GM12878 (cell line): ENCODE data around the gene AP5B1. TPM values are rescaled to one million over a fixed set of nuclear protein-coding genes. Genes with fewer than 3 reads are reported as not detected.
A peak's percentile ranks its signal among the peaks of the same experiment; 100 is the strongest.

Experiments
- ATAC-seq: fragments of 200-7000 bp; cut with Tn5 transposase; 3 replicates; pipeline ENCODE4 v1.9.1; 2020; ENCODE audit warnings: mild to moderate bottlenecking, moderate library complexity
- BruUV-seq: library from RNA; stranded (reverse); fragments of 400-500 nt; replicated peaks from 2 replicates; lab custom pipeline; 2021; lab: Mats Ljungman, UMichigan
- CTCF ChIA-PET: fragments of 300-600 bp; sonication (Branson Sonifier 250); formaldehyde crosslinking; extraction: SDS; loops from one replicate; lab custom pipeline; 2021; ENCODE audit warnings: inconsistent platforms; lab: Yijun Ruan, JAX
- POLR2A ChIA-PET: fragments of 350-600 bp; formaldehyde crosslinking; extraction: SDS; loops from one replicate; lab custom pipeline; 2021; ENCODE audit warnings: inconsistent platforms; lab: Charles Lee
- RAD21 ChIA-PET: fragments of 300-600 bp; sonication (Branson Sonifier 250); formaldehyde crosslinking; loops from one replicate; lab custom pipeline; 2023; ENCODE audit warnings: antibody characterized with exemption; ENCODE audit not compliant: unreplicated experiment; lab: Charles Lee
- SMC1A ChIA-PET: fragments of 300-600 bp; sonication (Branson Sonifier 250); formaldehyde crosslinking; loops from one replicate; lab custom pipeline; 2023; ENCODE audit not compliant: unreplicated experiment, uncharacterized antibody; lab: Charles Lee
- DNase-seq: peaks from one replicate; pipeline ENCODE4 v3.0.0-alpha.2; 2011; ENCODE audit warnings: low read depth, low spot score
- FAIRE-seq: peaks from 3 replicates; lab custom pipeline; 2011; peaks lifted over from hg19 to GRCh38; lab: Jason Lieb, UNC
- H2AFZ ChIP-seq: 2 replicates; pipeline ENCODE4 v1.6.0; 2011; ENCODE audit warnings: low read depth, low read length, control low read depth; ENCODE audit not compliant: control insufficient read depth
- H3K27ac ChIP-seq: 2 replicates; pipeline ENCODE4 v1.5.1; 2011; ENCODE audit warnings: control low read depth; ENCODE audit not compliant: control insufficient read depth, insufficient read depth
- H3K27me3 ChIP-seq, 2 experiments: replicated peaks in 1 of 2; 2 replicates each; pipeline versions ENCODE4 v1.6.0 to v1.6.1; 2011; ENCODE audit warnings: low read length in 1 of 2; ENCODE audit not compliant: control insufficient read depth in 2 of 2, insufficient read depth in 2 of 2
- H3K36me3 ChIP-seq, 2 experiments: 2 replicates each; pipeline ENCODE4 v1.5.1; 2011; ENCODE audit warnings: low read length in 1 of 2; ENCODE audit not compliant: control insufficient read depth in 2 of 2, insufficient read depth in 2 of 2
- H3K4me1 ChIP-seq: 2 replicates; pipeline ENCODE4 v1.6.1; 2011; ENCODE audit warnings: mild to moderate bottlenecking, low read length, moderate library complexity, mixed read lengths; ENCODE audit not compliant: control insufficient read depth, insufficient read depth
- H3K4me2 ChIP-seq: 2 replicates; pipeline ENCODE4 v1.6.0; 2011; ENCODE audit warnings: control low read depth; ENCODE audit not compliant: control insufficient read depth, insufficient read depth
- H3K4me3 ChIP-seq: fragments of 200-600 bp; sonication (generic); 2 replicates; pipeline ENCODE4 v1.5.1; 2016
- H3K79me2 ChIP-seq: 2 replicates; pipeline ENCODE4 v1.6.0; 2011; ENCODE audit warnings: low read length; ENCODE audit not compliant: control insufficient read depth, insufficient read depth
- H3K9ac ChIP-seq: 2 replicates; pipeline ENCODE4 v1.8.0; 2011; ENCODE audit warnings: low read length, control low read depth, mixed read lengths; ENCODE audit not compliant: control insufficient read depth, insufficient read depth
- H3K9me3 ChIP-seq: replicated peaks from 3 replicates; pipeline ENCODE4 v1.5.1; 2011; ENCODE audit warnings: mild to moderate bottlenecking, low read length; ENCODE audit not compliant: control insufficient read depth, insufficient read depth
- H4K20me1 ChIP-seq: 2 replicates; pipeline ENCODE4 v1.6.0; 2011; ENCODE audit not compliant: control insufficient read depth, insufficient read depth
- CBX5 ChIP-seq: sonication (generic); IDR thresholded peaks from 2 replicates; pipeline ENCODE4 v1.6.1; 2016; ENCODE audit warnings: low read depth, moderate library complexity, mild to moderate bottlenecking, inconsistent platforms
- LARP7 ChIP-seq: fragments of 450-650 bp; IDR thresholded peaks from 2 replicates; pipeline ENCODE4 v1.6.1; 2017; ENCODE audit warnings: mild to moderate bottlenecking
- NBN ChIP-seq: fragments of 450-650 bp; IDR thresholded peaks from 2 replicates; pipeline ENCODE4 v1.6.1; 2016
- POU2F2 ChIP-seq: IDR thresholded peaks from 3 replicates; pipeline ENCODE4 v1.6.1; 2011; ENCODE audit warnings: low read depth, mild to moderate bottlenecking, low read length, borderline replicate concordance
- RBBP5 ChIP-seq: fragments of 200-600 bp; sonication (generic); conservative IDR thresholded peaks from 2 replicates; pipeline ENCODE4 v1.6.1; 2016
- RCOR1 ChIP-seq: conservative IDR thresholded peaks from 2 replicates; pipeline ENCODE4 v1.6.1; 2012; ENCODE audit warnings: low read depth, low read length, improper control_type of control experiment
- RFX5 ChIP-seq: IDR thresholded peaks from 2 replicates; pipeline ENCODE4 v1.6.1; 2011; ENCODE audit warnings: low read depth, low read length, improper control_type of control experiment
- SMAD5 ChIP-seq: IDR thresholded peaks from 2 replicates; pipeline ENCODE4 v1.6.1; 2016; ENCODE audit warnings: antibody characterized with exemption, low read depth
- SMC3 ChIP-seq: IDR thresholded peaks from 2 replicates; pipeline ENCODE4 v1.6.1; 2011; ENCODE audit warnings: low read length, improper control_type of control experiment, borderline replicate concordance
- TBL1XR1 ChIP-seq: IDR thresholded peaks from 2 replicates; pipeline ENCODE4 v1.6.1; 2012; ENCODE audit warnings: low read depth, low read length, improper control_type of control experiment
- ZZZ3 ChIP-seq: IDR thresholded peaks from 2 replicates; pipeline ENCODE4 v1.6.1; 2011; ENCODE audit warnings: low read depth; ENCODE audit not compliant: control insufficient read depth, insufficient read length
- WGBS: methylation state at CpG from one replicate; pipeline ENCODE4 v1.1.6; 2016; ENCODE audit warnings: low lambda C conversion rate; ENCODE audit not compliant: insufficient replicate concordance, insufficient coverage; ENCODE audit errors: missing lambda C conversion rate; 5-methylcytosine and 5-hydroxymethylcytosine counted together
- in situ Hi-C: fragments of 300-500 bp; cut with MboI; formaldehyde crosslinking; loops from 9 replicates; pipeline ENCODE4 v1.14.3; 2018; ENCODE audit warnings: mixed read lengths
- intact Hi-C: fragments of 100-400 bp; cut with micrococcal nuclease; formaldehyde crosslinking; loops from one replicate; pipeline ENCODE4 v1.14.2; 2022; ENCODE audit not compliant: unreplicated experiment
- polyA plus RNA-seq, 11 experiments: library from polyadenylated mRNA; depleted of rRNA in 4 of 11; unstranded in 6 of 11; stranded (reverse) in 5 of 11; fragments of >200 nt; fragmentation: Nextera tagmentation in 4 of 11; fragmentation: Illumina TruSeq in 1 of 11; extraction: Ambion mirVana in 4 of 11; extraction: Trizol in 1 of 11; gene quantifications; 1 replicate in 1 of 11; 2 replicates in 10 of 11; pipeline versions ENCODE4 v1.2.1 to v1.2.3, GENCODE V29; 2011 to 2016; ENCODE audit warnings: inconsistent platforms in 2 of 11, missing spikeins in 2 of 11, low read depth in 1 of 11
- total RNA-seq, 4 experiments: library from RNA; depleted of rRNA in 3 of 4; stranded (reverse); fragments of >200 nt in 3 of 4; fragmentation: Illumina TruSeq in 1 of 4; extraction: Trizol in 1 of 4; gene quantifications; 2 replicates each; pipeline versions ENCODE4 v1.2.1 to v1.2.3, GENCODE V29; 2013 to 2021
- TF ChIP-seq, protein P1 (sequence below): IDR thresholded peaks from 2 replicates; pipeline ENCODE4 v1.6.1; 2011; ENCODE audit warnings: low read depth, mild to moderate bottlenecking, low read length, moderate library complexity, borderline replicate concordance; ENCODE audit errors: extremely low read depth
- TF ChIP-seq, protein P2 (sequence below), 3 experiments: IDR thresholded peaks in 2 of 3; conservative IDR thresholded peaks in 1 of 3; 2 replicates each; pipeline ENCODE4 v1.5.1; 2011; ENCODE audit warnings: low read depth in 3 of 3, low read length in 3 of 3, mild to moderate bottlenecking in 3 of 3, control low read depth in 2 of 3, moderate library complexity in 2 of 3, inconsistent platforms in 1 of 3, mixed read lengths in 1 of 3; ENCODE audit not compliant: control insufficient read depth in 2 of 3, insufficient read depth in 1 of 3; ENCODE audit errors: extremely low read depth in 1 of 3

The AP5B1 gene
- total and polyA plus RNA-seq, 10 of the 15 experiments (the other 5 are each of a cell fraction or from before 2014, with no cell fraction given) = 0.47 to 13.1 (median 4.8) TPM

DNA sequence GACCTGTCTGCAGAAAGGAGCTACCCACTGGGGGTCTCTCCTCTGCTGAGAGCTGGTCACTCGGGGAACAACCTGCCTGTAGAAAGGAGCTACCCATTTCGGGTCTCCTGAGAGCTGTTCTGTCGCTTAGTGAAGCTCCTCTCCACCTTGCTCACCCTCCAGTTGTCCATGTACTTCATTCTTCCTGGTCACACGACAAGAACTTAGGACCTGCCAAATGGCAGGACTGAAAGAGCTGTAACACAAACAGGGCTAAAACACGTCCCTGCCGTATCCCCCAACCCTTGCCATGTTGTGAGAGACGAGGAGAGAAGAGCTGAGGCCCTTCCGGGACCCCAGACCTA lies 36.1 kb downstream of the AP5B1 start:
- ChIA-PET SMC1A (no interaction called here), POLR2A (no interaction called here), RAD21 (interaction anchor here (1.0 kb wide), 1 partner anchor 35 kb away, joined by 4 read pairs; no protein-coding TSS in a partner anchor), CTCF (interaction anchor here (0.6 to 1.4 kb wide), 6 partner anchors 18 to 277 kb away, joined by 3 to 9 read pairs (median 4); no protein-coding TSS in a partner anchor)
- no peaks in the 10 kb centered on the region for H4K20me1 ChIP-seq
- no peaks in the 10 kb centered on the region; a peak in 2 of 4 replicates for H3K27me3 ChIP-seq
- H2AFZ ChIP-seq = no peak overlapping the region
- FAIRE-seq (no peak), DNase-seq (no peak), ATAC-seq (no peak)
- 47% methylated on average over 8 of the region's 8 CpGs for WGBS
- in situ Hi-C loops (no loop called here), intact Hi-C loops (no loop called here)
- H3K4me2 ChIP-seq = no peak overlapping the region
- H3K27ac ChIP-seq = no peak overlapping the region
- BruUV-seq = no TSS peak
- no peaks in the 10 kb centered on the region for H3K36me3 ChIP-seq
- H3K9me3 ChIP-seq = no peaks in the 10 kb centered on the region
- no peaks in the 10 kb centered on the region for H3K79me2 ChIP-seq
- no peak overlapping the region for H3K9ac ChIP-seq
- TF ChIP-seq LARP7 (no peak), TBL1XR1 (no peak), CBX5 (no peak), RBBP5 (no peak), POU2F2 (no peak)
- TF ChIP-seq, protein P1, sequence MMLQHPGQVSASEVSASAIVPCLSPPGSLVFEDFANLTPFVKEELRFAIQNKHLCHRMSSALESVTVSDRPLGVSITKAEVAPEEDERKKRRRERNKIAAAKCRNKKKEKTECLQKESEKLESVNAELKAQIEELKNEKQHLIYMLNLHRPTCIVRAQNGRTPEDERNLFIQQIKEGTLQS = no peak
- H3K4me1 ChIP-seq = no peaks in the 10 kb centered on the region
- H3K4me3 ChIP-seq = no peak overlapping the region

DNA sequence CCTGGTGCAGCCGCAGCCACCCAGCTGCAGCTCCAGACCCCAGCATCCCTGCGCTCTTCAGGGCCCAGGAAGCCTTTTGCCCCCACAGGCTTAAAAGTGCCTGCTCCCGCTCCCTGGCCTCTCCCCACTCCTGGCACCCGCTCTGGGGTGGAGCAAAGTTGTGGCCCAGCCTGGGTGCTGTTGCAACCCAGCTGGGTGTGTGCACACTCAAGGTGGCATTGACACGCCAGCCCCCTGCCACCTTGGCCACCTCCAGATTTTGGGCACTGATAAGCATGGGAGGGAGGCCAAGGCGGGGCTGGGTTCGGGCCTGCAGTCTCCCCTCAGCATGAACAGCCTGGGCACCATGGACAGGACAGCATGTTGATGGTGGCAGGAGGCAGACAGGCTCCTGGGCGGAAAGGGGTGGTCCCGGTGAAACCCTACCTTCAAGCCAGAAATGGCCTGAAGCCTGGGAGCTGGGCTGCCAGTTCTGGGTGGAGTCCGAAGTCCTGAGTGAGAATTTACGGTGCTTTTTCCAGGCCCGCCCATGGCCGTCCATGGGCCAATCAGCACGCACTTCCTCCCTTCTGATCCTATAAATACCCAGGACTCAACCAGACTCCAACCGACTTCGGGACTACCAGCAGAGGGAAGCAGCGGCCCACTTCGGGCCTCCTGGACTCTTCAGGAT lies 36.6 kb downstream of the AP5B1 start:
- WGBS = 54% methylated on average over 18 of the region's 18 CpGs
- Histone ChIP-seq H3K36me3 (no peaks in the 10 kb centered on the region), H3K79me2 (no peaks in the 10 kb centered on the region), H3K27me3 (no peaks in the 10 kb centered on the region; a peak in 1 of 4 replicates), H3K4me2 (no peak overlapping the region), H2AFZ (no peak overlapping the region), H3K4me1 (no peaks in the 10 kb centered on the region), H3K9ac (no peak overlapping the region), H3K9me3 (no peaks in the 10 kb centered on the region), H4K20me1 (no peaks in the 10 kb centered on the region), H3K4me3 (no peak overlapping the region), H3K27ac (no peak overlapping the region)
- SMC1A ChIA-PET = no interaction called here
- no peak for FAIRE-seq
- peak; percentile 56 for ATAC-seq
- intact Hi-C loops = no loop called here
- DNase-seq = no peak
- CTCF ChIA-PET = interaction anchor here (0.8 to 1.4 kb wide), 6 partner anchors 17 to 278 kb away, joined by 3 to 9 read pairs (median 4); no protein-coding TSS in a partner anchor
- RAD21 ChIA-PET = interaction anchor here (1.0 kb wide), 1 partner anchor 35 kb away, joined by 4 read pairs; no protein-coding TSS in a partner anchor
- no TSS peak for BruUV-seq
- POLR2A ChIA-PET = interaction anchor here (0.6 kb wide), 1 partner anchor 143 kb away, joined by 3 read pairs; no protein-coding TSS in a partner anchor
- in situ Hi-C loops = no loop called here
- TF ChIP-seq SMC3 = peak; percentile 8; the same call in 1 of the 2 replicates
- TF ChIP-seq, protein P2, sequence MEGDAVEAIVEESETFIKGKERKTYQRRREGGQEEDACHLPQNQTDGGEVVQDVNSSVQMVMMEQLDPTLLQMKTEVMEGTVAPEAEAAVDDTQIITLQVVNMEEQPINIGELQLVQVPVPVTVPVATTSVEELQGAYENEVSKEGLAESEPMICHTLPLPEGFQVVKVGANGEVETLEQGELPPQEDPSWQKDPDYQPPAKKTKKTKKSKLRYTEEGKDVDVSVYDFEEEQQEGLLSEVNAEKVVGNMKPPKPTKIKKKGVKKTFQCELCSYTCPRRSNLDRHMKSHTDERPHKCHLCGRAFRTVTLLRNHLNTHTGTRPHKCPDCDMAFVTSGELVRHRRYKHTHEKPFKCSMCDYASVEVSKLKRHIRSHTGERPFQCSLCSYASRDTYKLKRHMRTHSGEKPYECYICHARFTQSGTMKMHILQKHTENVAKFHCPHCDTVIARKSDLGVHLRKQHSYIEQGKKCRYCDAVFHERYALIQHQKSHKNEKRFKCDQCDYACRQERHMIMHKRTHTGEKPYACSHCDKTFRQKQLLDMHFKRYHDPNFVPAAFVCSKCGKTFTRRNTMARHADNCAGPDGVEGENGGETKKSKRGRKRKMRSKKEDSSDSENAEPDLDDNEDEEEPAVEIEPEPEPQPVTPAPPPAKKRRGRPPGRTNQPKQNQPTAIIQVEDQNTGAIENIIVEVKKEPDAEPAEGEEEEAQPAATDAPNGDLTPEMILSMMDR (IDR thresholded peaks at IDR 0.05 in 2 of 3, conservative IDR thresholded peaks at IDR 0.05 in 1 of 3; ENCODE audit: control insufficient read depth in 2 of 3, extremely low read depth in 1 of 3, insufficient read depth in 1 of 3, low read depth in 3 of 3, low read length in 3 of 3) = peak in 1 of 3 experiments; percentile 22; a peak in 2 of 6 replicates
- no peak for TF ChIP-seq SMAD5
- no peak for TF ChIP-seq ZZZ3
- TF ChIP-seq RCOR1 = no peak
- TF ChIP-seq NBN = no peak
- TF ChIP-seq RFX5 = no peak
